Smooth muscle cell (in vitro differentiated cells): ENCODE results near the gene ROPN1L. TPM values are rescaled to one million over a fixed set of nuclear protein-coding genes. Genes with fewer than 3 reads are reported as not detected.

Experiments used
- microRNA-seq: library from miRNA; unstranded; fragments of <30 nt; microRNA quantifications from one replicate; pipeline ENCODE4, GENCODE V29; 2016; ENCODE audit warnings: borderline number of aligned reads
- polyA plus RNA-seq: library from polyadenylated mRNA; unstranded; fragments of >200 nt; fragmentation: Nextera tagmentation; extraction: Ambion mirVana; gene quantifications from 2 replicates; pipeline ENCODE4 v1.2.1, GENCODE V29; 2016
- small RNA-seq: library from RNA; depleted of rRNA; stranded (forward); fragments of <200 nt; gene quantifications from one replicate; pipeline ENCODE3, GENCODE V24; 2014
- total RNA-seq: library from RNA; depleted of rRNA; stranded (reverse); fragments of >200 nt; gene quantifications from 2 replicates; pipeline ENCODE4 v1.2.3, GENCODE V29; 2014

The ROPN1L gene
- total and polyA plus RNA-seq, 2 experiments from 2014 or later: 3.0 TPM; not detected in 1

Small RNA genes lying within 50 kb of the gene (microRNA-seq; reads per million reads assigned to microRNA genes)
- gene MIR6131: not detected

Small RNA genes lying within 50 kb of the gene (small RNA-seq; reads per million reads assigned to genes)
- 0.13 reads per million for gene MIR6131

Other genes with a start within 250 kb of the ROPN1L start
- 15.8 and 20.1 TPM in 2 replicates for gene ATPSCKMT, start 192.0 kb upstream of the ROPN1L start, total RNA-seq
- 6.9 and 9.8 TPM in 2 replicates for gene ATPSCKMT, start 192.0 kb upstream of the ROPN1L start, polyA plus RNA-seq
- 188 and 198 TPM in 2 replicates for gene CCT5, start 191.6 kb upstream of the ROPN1L start, total RNA-seq
- 146 and 172 TPM in 2 replicates for gene CCT5, start 191.6 kb upstream of the ROPN1L start, polyA plus RNA-seq
- gene CMBL, start 134.0 kb upstream of the ROPN1L start, total RNA-seq: 6.3 and 11.4 TPM in 2 replicates
- 12.0 and 12.1 TPM in 2 replicates for gene CMBL, start 134.0 kb upstream of the ROPN1L start, polyA plus RNA-seq
- gene MARCHF6, start 88.2 kb upstream of the ROPN1L start, total RNA-seq: 106 and 353 TPM in 2 replicates
- 64.2 and 70.0 TPM in 2 replicates for gene MARCHF6, start 88.2 kb upstream of the ROPN1L start, polyA plus RNA-seq
- 2.2 TPM in 2 replicates for gene ANKRD33B, start 122.2 kb downstream of the ROPN1L start, total RNA-seq
- 1.1 and 1.2 TPM in 2 replicates for gene ANKRD33B, start 122.2 kb downstream of the ROPN1L start, polyA plus RNA-seq